ENCODE data around the gene APEX2.

GRCh38 chrX:54977387-54977786, 22.8 kb upstream of the APEX2 start:
- no peak for TF ChIP-seq POLR2AphosphoS5 (IDR thresholded peaks at IDR 0.05; ENCODE audit: low read depth, low read length)
- no peak for TF ChIP-seq POLR2A (IDR thresholded peaks at IDR 0.05; ENCODE audit: low read depth, low read length)
- TF ChIP-seq SPI1 (IDR thresholded peaks at IDR 0.05; ENCODE audit: low read depth, low read length) = no peak
